ENCODE results near the gene LRRN4CL.
"Not testable (repeated sequence)": the region's sequence is repeated elsewhere in the genome, so short reads cannot be mapped to it uniquely, and the experiment has no call there.

Gene LRRN4CL

GRCh38 chr11:62675415-62675814 lies 13.9 kb downstream of the LRRN4CL start:
- H3K27ac Mint-ChIP-seq, DNase-seq, H3K9me3 Mint-ChIP-seq, H3K27me3 Mint-ChIP-seq, ATAC-seq, H3K4me3 Mint-ChIP-seq: not testable (repeated sequence)
- peaks cover 61% of the 10 kb centered on the region for H3K4me1 Mint-ChIP-seq
- peaks cover 49% of the 10 kb centered on the region for H3K36me3 Mint-ChIP-seq (ENCODE audit: low read depth)

GRCh38 chr11:62673196-62673525 lies 16.2 kb downstream of the LRRN4CL start:
- H3K36me3 Mint-ChIP-seq (ENCODE audit: low read depth): peaks cover 62% of the 10 kb centered on the region
- H3K27me3 Mint-ChIP-seq: no peaks in the 10 kb centered on the region
- H3K4me1 Mint-ChIP-seq: peaks cover 63% of the 10 kb centered on the region
- no peaks in the 10 kb centered on the region for H3K9me3 Mint-ChIP-seq
- no peak for ATAC-seq
- H3K4me3 Mint-ChIP-seq: peak overlapping the region; percentile 95
- peak overlapping the region; percentile 97 for H3K27ac Mint-ChIP-seq
- no peak for DNase-seq

GRCh38 chr11:62671608-62672389 lies 17.5 kb downstream of the LRRN4CL start, which contains the start of the genes LBHD1 and UQCC3:
TSS of gene LBHD1 (minus strand) at chr11:62672267. CDS start at chr11:62670031, 2,236 bp downstream.
TSS of gene UQCC3 (plus strand) at chr11:62671673. CDS start at chr11:62671746, 73 bp downstream.
- H3K9me3 Mint-ChIP-seq: no peaks in the 10 kb centered on the region
- peak within 1 kb of the TSS; percentile 95 for H3K4me3 Mint-ChIP-seq
- ATAC-seq: peak; percentile 92
- H3K27me3 Mint-ChIP-seq: no peaks in the 10 kb centered on the region
- peaks cover 63% of the 10 kb centered on the region for H3K4me1 Mint-ChIP-seq
- peaks cover 57% of the 10 kb centered on the region for H3K36me3 Mint-ChIP-seq (ENCODE audit: low read depth)
- DNase-seq: peak; percentile 86
- H3K27ac Mint-ChIP-seq: peak within 1 kb of the TSS; percentile 97

GRCh38 chr11:62671236-62671607 lies 18.1 kb downstream of the LRRN4CL start:
- peak overlapping the region; percentile 97 for H3K27ac Mint-ChIP-seq
- H3K4me1 Mint-ChIP-seq: peaks cover 63% of the 10 kb centered on the region
- peak overlapping the region; percentile 95 for H3K4me3 Mint-ChIP-seq
- no peaks in the 10 kb centered on the region for H3K27me3 Mint-ChIP-seq
- H3K36me3 Mint-ChIP-seq (ENCODE audit: low read depth): peaks cover 61% of the 10 kb centered on the region
- DNase-seq (no peak), ATAC-seq (no peak)
- H3K9me3 Mint-ChIP-seq: no peaks in the 10 kb centered on the region

- no peak for DNase-seq
- Mint-ChIP-seq H3K27me3 (peaks cover 2% of the 10 kb centered on the region), H3K27ac (peak overlapping the region; percentile 97), H3K4me1 (peaks cover 65% of the 10 kb centered on the region), H3K9me3 (no peaks in the 10 kb centered on the region), H3K4me3 (peak overlapping the region; percentile 95), H3K36me3 (ENCODE audit: low read depth) (peaks cover 67% of the 10 kb centered on the region)
- ATAC-seq: no peak
Measured at GRCh38 chr11:62669420-62670161, 19.7 kb downstream of the LRRN4CL start.

GRCh38 chr11:62667460-62667859 lies 21.9 kb downstream of the LRRN4CL start:
- H3K4me1 Mint-ChIP-seq: peaks cover 62% of the 10 kb centered on the region
- ATAC-seq: no peak
- H3K9me3 Mint-ChIP-seq: no peaks in the 10 kb centered on the region
- H3K36me3 Mint-ChIP-seq (ENCODE audit: low read depth): peaks cover 71% of the 10 kb centered on the region
- DNase-seq: no peak
- peak overlapping the region; percentile 99 for H3K4me3 Mint-ChIP-seq
- H3K27me3 Mint-ChIP-seq: peaks cover 2% of the 10 kb centered on the region
- peak overlapping the region; percentile 99 for H3K27ac Mint-ChIP-seq

GRCh38 chr11:62666259-62666926 lies 22.9 kb downstream of the LRRN4CL start:
- Mint-ChIP-seq H3K27me3 (peaks cover 2% of the 10 kb centered on the region), H3K4me1 (peaks cover 59% of the 10 kb centered on the region), H3K36me3 (ENCODE audit: low read depth) (peaks cover 71% of the 10 kb centered on the region), H3K9me3 (no peaks in the 10 kb centered on the region), H3K4me3 (peak overlapping the region; percentile 99), H3K27ac (peak overlapping the region; percentile 99)
- DNase-seq: no peak
- ATAC-seq: peak; percentile 2

GRCh38 chr11:62665599-62666258 lies 23.6 kb downstream of the LRRN4CL start:
- H3K4me3 Mint-ChIP-seq: peak overlapping the region; percentile 99
- peaks cover 68% of the 10 kb centered on the region for H3K36me3 Mint-ChIP-seq (ENCODE audit: low read depth)
- H3K27ac Mint-ChIP-seq: peak overlapping the region; percentile 99
- peaks cover 55% of the 10 kb centered on the region for H3K4me1 Mint-ChIP-seq
- peak; percentile 35 for ATAC-seq
- no peaks in the 10 kb centered on the region for H3K9me3 Mint-ChIP-seq
- DNase-seq: peak; percentile 67
- peaks cover 2% of the 10 kb centered on the region for H3K27me3 Mint-ChIP-seq

GRCh38 chr11:62665075-62665598 lies 24.2 kb downstream of the LRRN4CL start, which contains the start of the genes C11orf98 and CSKMT:
TSS of gene C11orf98 (minus strand) at chr11:62665210. CDS start at chr11:62665169, 41 bp downstream.
TSS of gene CSKMT (plus strand) at chr11:62665312. CDS start at chr11:62665880, 568 bp downstream.
- DNase-seq: peak; percentile 97
- ATAC-seq: peak; percentile 87
- Mint-ChIP-seq H3K27ac (peak within 1 kb of the TSS; percentile 99), H3K9me3 (no peaks in the 10 kb centered on the region), H3K4me3 (peak within 1 kb of the TSS; percentile 99), H3K27me3 (peaks cover 2% of the 10 kb centered on the region), H3K4me1 (peaks cover 52% of the 10 kb centered on the region), H3K36me3 (ENCODE audit: low read depth) (peaks cover 66% of the 10 kb centered on the region)

- peak overlapping the region; percentile 99 for H3K27ac Mint-ChIP-seq
- peaks cover 47% of the 10 kb centered on the region for H3K4me1 Mint-ChIP-seq
- H3K9me3 Mint-ChIP-seq: no peaks in the 10 kb centered on the region
- ATAC-seq (peak; percentile 44), DNase-seq (peak; percentile 61)
- peaks cover 62% of the 10 kb centered on the region for H3K36me3 Mint-ChIP-seq (ENCODE audit: low read depth)
- H3K4me3 Mint-ChIP-seq: peak overlapping the region; percentile 99
- H3K27me3 Mint-ChIP-seq: peaks cover 2% of the 10 kb centered on the region
Measured at GRCh38 chr11:62664405-62665074, 24.8 kb downstream of the LRRN4CL start.

GRCh38 chr11:62656796-62657429 lies 32.4 kb downstream of the LRRN4CL start:
- H3K27ac Mint-ChIP-seq: no peak overlapping the region
- no peak for ATAC-seq
- H3K9me3 Mint-ChIP-seq: no peaks in the 10 kb centered on the region
- peaks cover 12% of the 10 kb centered on the region for H3K36me3 Mint-ChIP-seq (ENCODE audit: low read depth)
- peaks cover 17% of the 10 kb centered on the region for H3K4me1 Mint-ChIP-seq
- no peaks in the 10 kb centered on the region for H3K27me3 Mint-ChIP-seq
- no peak for DNase-seq
- H3K4me3 Mint-ChIP-seq: no peak overlapping the region

GRCh38 chr11:62654297-62654696 lies 35.0 kb downstream of the LRRN4CL start:
- H3K4me3 Mint-ChIP-seq: peak overlapping the region; percentile 47
- H3K27ac Mint-ChIP-seq: peak overlapping the region; percentile 69
- no peaks in the 10 kb centered on the region for H3K9me3 Mint-ChIP-seq
- no peaks in the 10 kb centered on the region for H3K27me3 Mint-ChIP-seq
- ATAC-seq (no peak), DNase-seq (no peak)
- H3K4me1 Mint-ChIP-seq: peaks cover 23% of the 10 kb centered on the region
- peaks cover 10% of the 10 kb centered on the region for H3K36me3 Mint-ChIP-seq (ENCODE audit: low read depth)
